SW480 (cell line): Measurements from ENCODE around the gene PPP1R12A.

Experiments used
- DNase-seq: peaks from one replicate; pipeline ENCODE4 v3.0.0-alpha.2; 2016; ENCODE audit warnings: low spot score

Gene PPP1R12A

GRCh38 chr12:79766705-79767464 is 168.0 kb downstream of the PPP1R12A start:
- no peak for DNase-seq

- no peak for DNase-seq
Observed at GRCh38 chr12:79765157-79765556, 169.7 kb downstream of the PPP1R12A start.

GRCh38 chr12:79764641-79765040 is 170.3 kb downstream of the PPP1R12A start:
- DNase-seq, result no peak

- no peak for DNase-seq
Observed at GRCh38 chr12:79763766-79764452, 171.0 kb downstream of the PPP1R12A start.

- no peak for DNase-seq
Observed at GRCh38 chr12:79761341-79761740, 173.6 kb downstream of the PPP1R12A start.

- DNase-seq, result no peak
Observed at GRCh38 chr12:79747274-79747673, 187.6 kb downstream of the PPP1R12A start.

GRCh38 chr12:79737875-79738718 is 196.8 kb downstream of the PPP1R12A start:
- peak; percentile 73 for DNase-seq

GRCh38 chr12:79732638-79733037 is 202.3 kb downstream of the PPP1R12A start:
- no peak for DNase-seq

- no peak for DNase-seq
Observed at GRCh38 chr12:79725987-79726386, 208.9 kb downstream of the PPP1R12A start.
